PC-3 (cell line): ENCODE data around the gene S100PBP.

Experiments used
- CTCF ChIP-seq: fragments of 300-600 bp; sonication (generic); conservative IDR thresholded peaks from 2 replicates; pipeline ENCODE4 v1.5.1; 2017; ENCODE audit warnings: antibody characterized with exemption, low read depth, mild to moderate bottlenecking, low read length
- EZH2 ChIP-seq: fragments of 300-600 bp; sonication (generic); IDR thresholded peaks from one replicate; pipeline ENCODE4 v1.6.1; 2017; ENCODE audit warnings: antibody characterized with exemption, mild to moderate bottlenecking, low read length; ENCODE audit not compliant: unreplicated experiment
- EZH2phosphoT487 ChIP-seq: fragments of 300-600 bp; sonication (generic); IDR thresholded peaks from 2 replicates; pipeline ENCODE4 v1.6.1; 2018; ENCODE audit warnings: mild to moderate bottlenecking, antibody characterized with exemption, low read length, borderline replicate concordance

- TF ChIP-seq EZH2 (no peak), EZH2phosphoT487 (no peak), CTCF (no peak)
Measured at GRCh38 chr1:32897082-32898049, 79.9 kb downstream of the S100PBP start.
